HepG2 (cell line): ENCODE results near the gene KIF2C. TPM values are rescaled to one million over a fixed set of nuclear protein-coding genes. Genes with fewer than 3 reads are reported as not detected.

Experiments
- ARID2 ChIP-seq: sonication (generic); formaldehyde crosslinking; IDR thresholded peaks from 2 replicates; pipeline ENCODE4 v1.8.1; 2022; ENCODE audit warnings: mild to moderate bottlenecking, missing genetic modification reagents, borderline replicate concordance
- DPF2 ChIP-seq: sonication (generic); formaldehyde crosslinking; IDR thresholded peaks from 2 replicates; pipeline ENCODE4 v1.4.0; 2020; ENCODE audit warnings: mild to moderate bottlenecking, low read depth, missing genetic modification reagents, borderline replicate concordance
- FOXK1 ChIP-seq: sonication (generic); formaldehyde crosslinking; IDR thresholded peaks from 2 replicates; pipeline ENCODE4 v1.4.0; 2020; ENCODE audit warnings: low read depth, missing genetic modification reagents, borderline replicate concordance
- GATAD2A ChIP-seq: IDR thresholded peaks from 2 replicates; pipeline ENCODE4 v1.6.1; 2016
- MXI1 ChIP-seq: IDR thresholded peaks from 3 replicates; pipeline ENCODE4 v1.6.1; 2012; ENCODE audit warnings: low read depth, low read length, inconsistent platforms, borderline replicate concordance
- TARDBP ChIP-seq: sonication (generic); formaldehyde crosslinking; IDR thresholded peaks from 2 replicates; pipeline ENCODE4 v1.8.0; 2022; ENCODE audit warnings: mild to moderate bottlenecking, missing genetic modification reagents
- TP53 ChIP-seq: sonication (generic); formaldehyde crosslinking; conservative IDR thresholded peaks from 2 replicates; pipeline ENCODE4 v1.4.0; 2020; ENCODE audit warnings: missing genetic modification reagents
- ZNF761 ChIP-seq: sonication (generic); formaldehyde crosslinking; conservative IDR thresholded peaks from 2 replicates; pipeline ENCODE4 v1.4.0; 2020; ENCODE audit warnings: mild to moderate bottlenecking, missing genetic modification reagents
- ZNF766 ChIP-seq: sonication (generic); formaldehyde crosslinking; IDR thresholded peaks from 2 replicates; pipeline ENCODE4 v1.5.0; 2020; ENCODE audit warnings: missing genetic modification reagents, borderline replicate concordance
- polyA plus RNA-seq, 8 experiments: library from polyadenylated mRNA; depleted of rRNA in 3 of 8; stranded (reverse) in 7 of 8; unstranded in 1 of 8; fragments of >200 nt; fragmentation: Illumina TruSeq in 4 of 8; extraction: Trizol in 4 of 8; gene quantifications; 2 replicates each; pipeline versions ENCODE4 v1.2.1 to v1.2.3, GENCODE V29; 2011 to 2016; ENCODE audit warnings: low read depth in 4 of 8, missing spikeins in 1 of 8, mixed read lengths in 1 of 8; ENCODE audit not compliant: insufficient read depth in 1 of 8
- total RNA-seq, 5 experiments: library from RNA; depleted of rRNA; stranded (reverse); fragments of >200 nt; fragmentation: Illumina TruSeq; extraction: Trizol; gene quantifications; 2 replicates each; pipeline ENCODE4 v1.2.3, GENCODE V29; 2016; ENCODE audit warnings: low read depth in 1 of 5
- TF ChIP-seq, protein P1 (sequence below): sonication (generic); formaldehyde crosslinking; IDR thresholded peaks from 2 replicates; pipeline ENCODE4 v1.9.0; 2021; ENCODE audit warnings: missing genetic modification reagents, borderline replicate concordance
- TF ChIP-seq, protein P2 (sequence below): sonication (generic); formaldehyde crosslinking; IDR thresholded peaks from 2 replicates; pipeline ENCODE4 v1.5.1; 2020; ENCODE audit warnings: mild to moderate bottlenecking, missing genetic modification reagents
- TF ChIP-seq, protein P3 (sequence below): sonication (generic); formaldehyde crosslinking; IDR thresholded peaks from 2 replicates; pipeline ENCODE4 v1.5.0; 2020; ENCODE audit warnings: mild to moderate bottlenecking, missing genetic modification reagents, borderline replicate concordance
- TF ChIP-seq, protein P4 (sequence below): sonication (generic); formaldehyde crosslinking; IDR thresholded peaks from 2 replicates; pipeline ENCODE4 v1.4.0; 2020; ENCODE audit warnings: mild to moderate bottlenecking, missing genetic modification reagents
- TF ChIP-seq, protein P5 (sequence below): sonication (generic); formaldehyde crosslinking; IDR thresholded peaks from 2 replicates; pipeline ENCODE4 v1.8.0; 2022; ENCODE audit warnings: missing genetic modification reagents, mild to moderate bottlenecking, moderate library complexity, borderline replicate concordance

The KIF2C gene
- total and polyA plus RNA-seq, 2 of the 13 experiments (the other 11 are each of a cell fraction or from before 2014, with no cell fraction given), result 29.7 to 53.7 TPM

DNA sequence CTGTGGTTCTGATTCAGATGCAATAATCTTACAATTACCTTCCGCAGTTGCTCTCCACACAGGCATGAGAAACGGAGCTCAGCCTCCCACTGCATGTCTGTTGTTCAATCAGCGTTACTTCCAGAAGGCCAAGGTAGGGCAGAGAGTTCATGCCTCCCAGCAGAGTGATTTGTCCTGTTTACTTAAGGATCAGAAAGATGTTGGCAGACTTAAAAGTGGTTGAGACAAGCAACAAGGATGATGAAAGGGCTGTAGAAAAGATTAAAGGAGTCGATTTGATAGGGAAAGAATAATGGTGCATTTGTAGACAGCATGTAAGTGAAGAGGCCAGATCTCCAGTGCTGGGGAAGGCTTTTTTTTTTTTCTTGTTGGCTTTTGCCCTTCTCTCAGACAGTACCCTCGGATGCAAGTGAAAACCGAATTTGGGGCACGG lies 38.5 kb upstream of the KIF2C start (continued):
- TF ChIP-seq TARDBP (CRISPR knock-in tag) (peak; percentile 74; the same call in 1 of the 2 replicates), MXI1 (0 out of 3 replicates have a peak, but pooled peaks have one; percentile 16), FOXK1 (CRISPR knock-in tag) (peak; percentile 65; the same call in 1 of the 2 replicates), GATAD2A (CRISPR knock-in tag) (peak; percentile 95), ZNF761 (CRISPR knock-in tag) (no peak), TP53 (CRISPR knock-in tag) (no peak), ZNF766 (CRISPR knock-in tag) (no peak), DPF2 (peak; percentile 60; the same call in 1 of the 2 replicates), ARID2 (peak; percentile 63; the same call in 1 of the 2 replicates)
- TF ChIP-seq, protein P1, sequence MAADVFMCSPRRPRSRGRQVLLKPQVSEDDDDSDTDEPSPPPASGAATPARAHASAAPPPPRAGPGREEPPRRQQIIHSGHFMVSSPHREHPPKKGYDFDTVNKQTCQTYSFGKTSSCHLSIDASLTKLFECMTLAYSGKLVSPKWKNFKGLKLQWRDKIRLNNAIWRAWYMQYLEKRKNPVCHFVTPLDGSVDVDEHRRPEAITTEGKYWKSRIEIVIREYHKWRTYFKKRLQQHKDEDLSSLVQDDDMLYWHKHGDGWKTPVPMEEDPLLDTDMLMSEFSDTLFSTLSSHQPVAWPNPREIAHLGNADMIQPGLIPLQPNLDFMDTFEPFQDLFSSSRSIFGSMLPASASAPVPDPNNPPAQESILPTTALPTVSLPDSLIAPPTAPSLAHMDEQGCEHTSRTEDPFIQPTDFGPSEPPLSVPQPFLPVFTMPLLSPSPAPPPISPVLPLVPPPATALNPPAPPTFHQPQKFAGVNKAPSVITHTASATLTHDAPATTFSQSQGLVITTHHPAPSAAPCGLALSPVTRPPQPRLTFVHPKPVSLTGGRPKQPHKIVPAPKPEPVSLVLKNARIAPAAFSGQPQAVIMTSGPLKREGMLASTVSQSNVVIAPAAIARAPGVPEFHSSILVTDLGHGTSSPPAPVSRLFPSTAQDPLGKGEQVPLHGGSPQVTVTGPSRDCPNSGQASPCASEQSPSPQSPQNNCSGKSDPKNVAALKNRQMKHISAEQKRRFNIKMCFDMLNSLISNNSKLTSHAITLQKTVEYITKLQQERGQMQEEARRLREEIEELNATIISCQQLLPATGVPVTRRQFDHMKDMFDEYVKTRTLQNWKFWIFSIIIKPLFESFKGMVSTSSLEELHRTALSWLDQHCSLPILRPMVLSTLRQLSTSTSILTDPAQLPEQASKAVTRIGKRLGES, result no peak
- TF ChIP-seq, protein P2, sequence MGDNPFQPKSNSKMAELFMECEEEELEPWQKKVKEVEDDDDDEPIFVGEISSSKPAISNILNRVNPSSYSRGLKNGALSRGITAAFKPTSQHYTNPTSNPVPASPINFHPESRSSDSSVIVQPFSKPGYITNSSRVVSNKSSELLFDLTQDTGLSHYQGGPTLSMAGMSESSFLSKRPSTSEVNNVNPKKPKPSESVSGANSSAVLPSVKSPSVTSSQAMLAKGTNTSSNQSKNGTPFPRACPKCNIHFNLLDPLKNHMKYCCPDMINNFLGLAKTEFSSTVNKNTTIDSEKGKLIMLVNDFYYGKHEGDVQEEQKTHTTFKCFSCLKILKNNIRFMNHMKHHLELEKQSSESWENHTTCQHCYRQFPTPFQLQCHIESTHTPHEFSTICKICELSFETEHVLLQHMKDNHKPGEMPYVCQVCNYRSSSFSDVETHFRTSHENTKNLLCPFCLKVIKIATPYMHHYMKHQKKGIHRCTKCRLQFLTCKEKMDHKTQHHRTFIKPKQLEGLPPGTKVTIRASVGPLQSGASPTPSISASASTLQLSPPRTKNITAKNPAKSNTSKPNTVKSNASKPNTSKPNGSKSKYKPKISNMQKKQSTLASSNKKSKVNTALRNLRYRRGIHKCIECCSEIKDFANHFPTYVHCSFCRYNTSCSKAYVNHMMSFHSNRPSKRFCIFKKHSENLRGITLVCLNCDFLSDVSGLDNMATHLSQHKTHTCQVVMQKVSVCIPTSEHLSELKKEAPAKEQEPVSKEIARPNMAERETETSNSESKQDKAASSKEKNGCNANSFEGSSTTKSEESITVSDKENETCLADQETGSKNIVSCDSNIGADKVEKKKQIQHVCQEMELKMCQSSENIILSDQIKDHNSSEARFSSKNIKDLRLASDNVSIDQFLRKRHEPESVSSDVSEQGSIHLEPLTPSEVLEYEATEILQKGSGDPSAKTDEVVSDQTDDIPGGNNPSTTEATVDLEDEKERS (CRISPR knock-in tag), result no peak
- TF ChIP-seq, protein P3, sequence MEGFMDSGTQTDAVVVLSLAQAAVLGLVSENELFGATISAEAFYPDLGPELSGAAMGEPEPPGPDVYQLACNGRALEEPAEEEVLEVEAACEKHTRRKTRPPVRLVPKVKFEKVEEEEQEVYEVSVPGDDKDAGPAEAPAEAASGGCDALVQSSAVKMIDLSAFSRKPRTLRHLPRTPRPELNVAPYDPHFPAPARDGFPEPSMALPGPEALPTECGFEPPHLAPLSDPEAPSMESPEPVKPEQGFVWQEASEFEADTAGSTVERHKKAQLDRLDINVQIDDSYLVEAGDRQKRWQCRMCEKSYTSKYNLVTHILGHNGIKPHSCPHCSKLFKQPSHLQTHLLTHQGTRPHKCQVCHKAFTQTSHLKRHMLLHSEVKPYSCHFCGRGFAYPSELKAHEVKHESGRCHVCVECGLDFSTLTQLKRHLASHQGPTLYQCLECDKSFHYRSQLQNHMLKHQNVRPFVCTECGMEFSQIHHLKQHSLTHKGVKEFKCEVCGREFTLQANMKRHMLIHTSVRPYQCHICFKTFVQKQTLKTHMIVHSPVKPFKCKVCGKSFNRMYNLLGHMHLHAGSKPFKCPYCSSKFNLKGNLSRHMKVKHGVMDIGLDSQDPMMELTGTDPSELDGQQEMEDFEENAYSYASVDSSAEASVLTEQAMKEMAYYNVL, result 0 out of 2 replicates have a peak, but pooled peaks have one; percentile 54
- TF ChIP-seq, protein P4, sequence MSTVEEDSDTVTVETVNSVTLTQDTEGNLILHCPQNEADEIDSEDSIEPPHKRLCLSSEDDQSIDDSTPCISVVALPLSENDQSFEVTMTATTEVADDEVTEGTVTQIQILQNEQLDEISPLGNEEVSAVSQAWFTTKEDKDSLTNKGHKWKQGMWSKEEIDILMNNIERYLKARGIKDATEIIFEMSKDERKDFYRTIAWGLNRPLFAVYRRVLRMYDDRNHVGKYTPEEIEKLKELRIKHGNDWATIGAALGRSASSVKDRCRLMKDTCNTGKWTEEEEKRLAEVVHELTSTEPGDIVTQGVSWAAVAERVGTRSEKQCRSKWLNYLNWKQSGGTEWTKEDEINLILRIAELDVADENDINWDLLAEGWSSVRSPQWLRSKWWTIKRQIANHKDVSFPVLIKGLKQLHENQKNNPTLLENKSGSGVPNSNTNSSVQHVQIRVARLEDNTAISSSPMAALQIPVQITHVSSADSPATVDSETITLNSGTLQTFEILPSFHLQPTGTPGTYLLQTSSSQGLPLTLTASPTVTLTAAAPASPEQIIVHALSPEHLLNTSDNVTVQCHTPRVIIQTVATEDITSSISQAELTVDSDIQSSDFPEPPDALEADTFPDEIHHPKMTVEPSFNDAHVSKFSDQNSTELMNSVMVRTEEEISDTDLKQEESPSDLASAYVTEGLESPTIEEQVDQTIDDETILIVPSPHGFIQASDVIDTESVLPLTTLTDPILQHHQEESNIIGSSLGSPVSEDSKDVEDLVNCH (CRISPR knock-in tag), result 0 out of 2 replicates have a peak, but pooled peaks have one; percentile 17
- TF ChIP-seq, protein P5, sequence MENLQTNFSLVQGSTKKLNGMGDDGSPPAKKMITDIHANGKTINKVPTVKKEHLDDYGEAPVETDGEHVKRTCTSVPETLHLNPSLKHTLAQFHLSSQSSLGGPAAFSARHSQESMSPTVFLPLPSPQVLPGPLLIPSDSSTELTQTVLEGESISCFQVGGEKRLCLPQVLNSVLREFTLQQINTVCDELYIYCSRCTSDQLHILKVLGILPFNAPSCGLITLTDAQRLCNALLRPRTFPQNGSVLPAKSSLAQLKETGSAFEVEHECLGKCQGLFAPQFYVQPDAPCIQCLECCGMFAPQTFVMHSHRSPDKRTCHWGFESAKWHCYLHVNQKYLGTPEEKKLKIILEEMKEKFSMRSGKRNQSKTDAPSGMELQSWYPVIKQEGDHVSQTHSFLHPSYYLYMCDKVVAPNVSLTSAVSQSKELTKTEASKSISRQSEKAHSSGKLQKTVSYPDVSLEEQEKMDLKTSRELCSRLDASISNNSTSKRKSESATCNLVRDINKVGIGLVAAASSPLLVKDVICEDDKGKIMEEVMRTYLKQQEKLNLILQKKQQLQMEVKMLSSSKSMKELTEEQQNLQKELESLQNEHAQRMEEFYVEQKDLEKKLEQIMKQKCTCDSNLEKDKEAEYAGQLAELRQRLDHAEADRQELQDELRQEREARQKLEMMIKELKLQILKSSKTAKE (CRISPR knock-in tag), result peak; percentile 66; the same call in 1 of the 2 replicates
